HCT116 (cell line): ENCODE results near the gene TUBA4A. TPM values are rescaled to one million over a fixed set of nuclear protein-coding genes. Genes with fewer than 3 reads are reported as not detected.

ENCODE experiments used
- ATAC-seq: fragments of 200-7000 bp; cut with Tn5 transposase; 2 replicates; pipeline ENCODE4 v1.9.1; 2020; ENCODE audit warnings: mild to moderate bottlenecking, moderate library complexity
- BruUV-seq: library from RNA; stranded (reverse); fragments of 400-500 nt; replicated peaks from 2 replicates; lab custom pipeline; 2021; lab: Mats Ljungman, UMichigan
- CTCF ChIA-PET: fragments of 300-600 bp; sonication (Branson Sonifier 250); formaldehyde crosslinking; loops from one replicate; lab custom pipeline; 2021; ENCODE audit warnings: antibody characterized with exemption; lab: Charles Lee
- POLR2A ChIA-PET: fragments of 300-600, 350-600 bp; sonication (Branson Sonifier 250); formaldehyde crosslinking; loops from one replicate; lab custom pipeline; 2021; ENCODE audit warnings: antibody characterized with exemption; lab: Charles Lee
- RAD21 ChIA-PET, 2 experiments: fragments of 300-600 bp; sonication (Branson Sonifier 250); formaldehyde crosslinking; loops; one replicate each; lab custom pipeline; 2023; ENCODE audit warnings: low total read pairs in 2 of 2; ENCODE audit not compliant: uncharacterized antibody in 2 of 2, unreplicated experiment in 2 of 2, low non-redundant PET in 1 of 2; lab: Charles Lee
- DNase-seq: peaks from one replicate; pipeline ENCODE4 v3.0.0-alpha.2; 2010; ENCODE audit warnings: low read depth, low spot score
- H2AFZ ChIP-seq: fragments of 200-600 bp; shearing (Covaris generic), sonication (generic); 2 replicates; pipeline ENCODE4 v1.6.1; 2017; ENCODE audit warnings: low read depth, mixed run types, mixed read lengths, antibody characterized with exemption, low read length; ENCODE audit not compliant: poor library complexity, severe bottlenecking
- H3K27ac ChIP-seq: 2 replicates; pipeline ENCODE4 v1.5.1; 2012; ENCODE audit warnings: low read depth, low read length
- H3K27me3 ChIP-seq: fragments of 200-600 bp; sonication (generic); 2 replicates; pipeline ENCODE4 v1.6.1; 2016; ENCODE audit warnings: mixed run types, low read length, mixed read lengths; ENCODE audit not compliant: insufficient read depth
- H3K36me3 ChIP-seq, 2 experiments: fragments of 200-500 bp in 1 of 2; fragments of 200-600 bp in 1 of 2; sonication (Bioruptor generic) in 1 of 2; sonication (generic) in 1 of 2; 2 replicates each; pipeline versions ENCODE4 v1.5.1 to v1.6.1; 2014 to 2016; ENCODE audit warnings: low read length in 2 of 2, inconsistent platforms in 1 of 2, mixed read lengths in 1 of 2, mixed run types in 1 of 2; ENCODE audit not compliant: insufficient read depth in 2 of 2, control insufficient read depth in 1 of 2
- H3K4me1 ChIP-seq, 2 experiments: fragments of 200-600 bp in 1 of 2; sonication (generic) in 1 of 2; 2 replicates each; pipeline versions ENCODE4 v1.5.1 to v1.6.1; 2012 to 2017; ENCODE audit warnings: low read length in 2 of 2, inconsistent platforms in 1 of 2, mild to moderate bottlenecking in 1 of 2, mixed read lengths in 1 of 2, mixed run types in 1 of 2, moderate library complexity in 1 of 2; ENCODE audit not compliant: insufficient read depth in 2 of 2, control insufficient read depth in 1 of 2
- H3K4me2 ChIP-seq: fragments of 200-600 bp; sonication (generic); 2 replicates; pipeline ENCODE4 v1.6.1; 2017; ENCODE audit warnings: mixed run types, low read length, mixed read lengths
- H3K4me3 ChIP-seq, 2 experiments: fragments of 200-600 bp in 1 of 2; sonication (generic) in 1 of 2; replicated peaks in 1 of 2; 2 replicates each; pipeline ENCODE4 v1.5.1; 2011 to 2016; ENCODE audit warnings: low read length in 2 of 2, control low read depth in 1 of 2, low read depth in 1 of 2, mild to moderate bottlenecking in 1 of 2, mixed read lengths in 1 of 2, mixed run types in 1 of 2
- H3K79me2 ChIP-seq: fragments of 200-600 bp; sonication (generic); 2 replicates; pipeline ENCODE4 v1.6.1; 2017; ENCODE audit warnings: mild to moderate bottlenecking, mixed run types, low read length, moderate library complexity, mixed read lengths; ENCODE audit not compliant: insufficient read depth
- H3K9ac ChIP-seq: fragments of 200-600 bp; sonication (generic); 2 replicates; pipeline ENCODE4 v1.6.1; 2016; ENCODE audit warnings: low read length, mixed read lengths
- H3K9me2 ChIP-seq: fragments of 200-600 bp; sonication (generic), shearing (Covaris generic); 2 replicates; pipeline ENCODE4 v1.6.1; 2017; ENCODE audit warnings: mixed run types, mild to moderate bottlenecking, moderate library complexity; ENCODE audit not compliant: insufficient read depth
- H3K9me3 ChIP-seq, 2 experiments: fragments of 200-500 bp in 1 of 2; fragments of 200-600 bp in 1 of 2; sonication (Bioruptor generic) in 1 of 2; sonication (generic) in 1 of 2; 2 replicates each; pipeline ENCODE4 v1.6.1; 2014 to 2017; ENCODE audit warnings: low read length in 2 of 2, mixed read lengths in 2 of 2, inconsistent platforms in 1 of 2, low read depth in 1 of 2, mild to moderate bottlenecking in 1 of 2, mixed run types in 1 of 2, moderate library complexity in 1 of 2; ENCODE audit not compliant: control insufficient read depth in 1 of 2, insufficient read depth in 1 of 2
- H4K20me1 ChIP-seq: fragments of 200-600 bp; sonication (generic), shearing (Covaris generic); 2 replicates; pipeline ENCODE4 v1.6.1; 2017; ENCODE audit warnings: mixed run types, mild to moderate bottlenecking, moderate library complexity; ENCODE audit not compliant: insufficient read depth
- ATF3 ChIP-seq: IDR thresholded peaks from 2 replicates; pipeline ENCODE4 v1.6.1; 2012
- CBX3 ChIP-seq: IDR thresholded peaks from 2 replicates; pipeline ENCODE4 v1.6.1; 2012; ENCODE audit warnings: low read depth
- CEBPB ChIP-seq: IDR thresholded peaks from 2 replicates; pipeline ENCODE4 v1.6.1; 2012; ENCODE audit warnings: low read depth
- ELF1 ChIP-seq: IDR thresholded peaks from 2 replicates; pipeline ENCODE4 v1.6.1; 2012; ENCODE audit warnings: low read depth, borderline replicate concordance
- FOSL1 ChIP-seq: IDR thresholded peaks from 2 replicates; pipeline ENCODE4 v1.6.1; 2012; ENCODE audit warnings: low read depth
- JUND ChIP-seq: IDR thresholded peaks from 2 replicates; pipeline ENCODE4 v1.6.1; 2012
- POLR2AphosphoS5 ChIP-seq: IDR thresholded peaks from 2 replicates; pipeline ENCODE4 v1.6.1; 2011; ENCODE audit warnings: mild to moderate bottlenecking, low read depth, low read length, moderate library complexity
- SIN3A ChIP-seq: IDR thresholded peaks from 2 replicates; pipeline ENCODE4 v1.6.1; 2012; ENCODE audit warnings: low read depth
- YY1 ChIP-seq: IDR thresholded peaks from 2 replicates; pipeline ENCODE4 v1.6.1; 2011; ENCODE audit warnings: low read length, low read depth, moderate library complexity, mild to moderate bottlenecking; ENCODE audit not compliant: insufficient replicate concordance; ENCODE audit errors: extremely low read depth
- intact Hi-C: fragments of 100-400 bp; cut with micrococcal nuclease; formaldehyde crosslinking; loops from 2 replicates; pipeline ENCODE4 v1.10.0; 2022
- total RNA-seq: library from RNA; stranded (reverse); gene quantifications from one replicate; pipeline ENCODE4 v1.2.1, GENCODE V29; 2021; ENCODE audit not compliant: unreplicated experiment

TUBA4A gene
- total RNA-seq, 1 experiment from 2014 or later, result 32.7 TPM

- Histone ChIP-seq H3K79me2 (peaks cover 14% of the 10 kb centered on the region; the same call in 1 of the 2 replicates), H4K20me1 (no peaks in the 10 kb centered on the region), H3K27ac (peak overlapping the region; percentile 79), H3K4me3 (peak overlapping the region; percentile 80 to 96), H3K36me3 (peaks cover 0 to 5% of the 10 kb centered on the region in 2 experiments; a peak in 2 of 4 replicates), H3K9me2 (no peaks in the 10 kb centered on the region), H2AFZ (peak overlapping the region; percentile 17), H3K27me3 (no peaks in the 10 kb centered on the region), H3K9ac (peak overlapping the region; percentile 82), H3K9me3 (no peaks in the 10 kb centered on the region), H3K4me1 (peaks cover 22 to 33% of the 10 kb centered on the region in 2 experiments), H3K4me2 (peak overlapping the region; percentile 87)
- TSS peak; percentile 79 for BruUV-seq
- ATAC-seq (no peak), DNase-seq (no peak)
- ChIA-PET RAD21 (no interaction called here), CTCF (interaction anchor here (1.0 to 2.6 kb wide), 3 partner anchors 33 to 50 kb away, joined by 3 to 19 read pairs (median 3); partner anchors contain the start of gene DNAJB2), POLR2A (interaction anchor here (0.8 to 2.5 kb wide), 4 partner anchors 9 to 30 kb away, joined by 3 to 8 read pairs (median 7); partner anchors contain the start of genes ANKZF1, ATG9A and TUBA4A)
- intact Hi-C loops, result no loop called here
- TF ChIP-seq CEBPB (no peak), ATF3 (no peak), ELF1 (no peak), YY1 (no peak), SIN3A (no peak), JUND (no peak), POLR2AphosphoS5 (no peak), CBX3 (no peak), FOSL1 (no peak)
These were observed 8.9 kb downstream of the TUBA4A start for GRCh38 chr2:219244789-219245147.

- Histone ChIP-seq H2AFZ (no peak overlapping the region), H3K27ac (no peak overlapping the region), H3K27me3 (no peaks in the 10 kb centered on the region), H3K4me3 (no peak overlapping the region), H3K79me2 (peaks cover 14% of the 10 kb centered on the region; the same call in 1 of the 2 replicates), H4K20me1 (no peaks in the 10 kb centered on the region), H3K4me2 (no peak overlapping the region), H3K9ac (no peak overlapping the region), H3K9me3 (no peaks in the 10 kb centered on the region), H3K9me2 (no peaks in the 10 kb centered on the region), H3K36me3 (peaks cover 0 to 5% of the 10 kb centered on the region in 2 experiments; a peak in 3 of 4 replicates), H3K4me1 (peaks cover 8 to 19% of the 10 kb centered on the region in 2 experiments)
- DNase-seq, result no peak
- ChIA-PET POLR2A (no interaction called here), RAD21 (no interaction called here), CTCF (no interaction called here)
- no TSS peak for BruUV-seq
- no peak for ATAC-seq
- no peak for TF ChIP-seq JUND
- intact Hi-C loops, result no loop called here
These were observed 10.4 kb downstream of the TUBA4A start for GRCh38 chr2:219243291-219243761.
